Ovary (tissue), 9 donors: ENCODE measurements around the gene ENOPH1. TPM values are rescaled to one million over a fixed set of nuclear protein-coding genes. Genes with fewer than 3 reads are reported as not detected.

ENCODE experiments used
- DNase-seq, 5 donors: peaks; one replicate each; pipeline ENCODE4 v3.0.0-alpha.2; 2019 to 2020
- H3K27ac ChIP-seq, 2 donors: fragments of 200-600 bp; one replicate each; pipeline versions ENCODE4 v1.5.1 to v1.8.0; 2019 to 2022
- H3K27me3 ChIP-seq: fragments of 200-600 bp; one replicate; pipeline ENCODE4 v1.8.0; 2022
- H3K36me3 ChIP-seq: fragments of 200-600 bp; sonication (generic); one replicate; pipeline ENCODE4 v1.5.1; 2019
- H3K4me1 ChIP-seq: one replicate; pipeline ENCODE4 v1.8.1; 2013; ENCODE audit warnings: mild to moderate bottlenecking, moderate library complexity; ENCODE audit not compliant: insufficient read depth
- H3K4me3 ChIP-seq: fragments of 200-600 bp; sonication (generic); one replicate; pipeline ENCODE4 v1.5.1; 2017
- H3K9me3 ChIP-seq, 2 donors: fragments of 200-600 bp in 1 of 2; sonication (generic) in 1 of 2; one replicate each; pipeline versions ENCODE4 v1.5.1 to v1.8.1; 2013 to 2019; ENCODE audit warnings: mild to moderate bottlenecking in 1 of 2, moderate library complexity in 1 of 2
- CTCF ChIP-seq, 3 donors: fragments of 450-650 bp in 2 of 3; fragments of 200-600 bp in 1 of 3; IDR thresholded peaks; one replicate each; pipeline versions ENCODE4 v1.5.1 to v1.8.0; 2016 to 2022; ENCODE audit warnings: antibody characterized with exemption in 3 of 3, mild to moderate bottlenecking in 1 of 3
- EP300 ChIP-seq: sonication (generic); formaldehyde crosslinking; IDR thresholded peaks from one replicate; pipeline ENCODE4 v1.6.1; 2017; ENCODE audit warnings: antibody characterized with exemption
- POLR2A ChIP-seq: fragments of 450-650 bp; IDR thresholded peaks from one replicate; pipeline ENCODE4 v1.6.1; 2017; ENCODE audit warnings: antibody characterized with exemption, mild to moderate bottlenecking, moderate library complexity
- WGBS, 3 donors: extraction: QIAGEN DNeasy Blood & Tissue Kit in 1 of 3; methylation state at CpG; one replicate each; pipeline versions ENCODE4 v1.1.5 to v1.1.7; 2013 to 2017; 5-methylcytosine and 5-hydroxymethylcytosine counted together
- intact Hi-C, 4 donors: fragments of 100-400 bp; cut with DNase I; formaldehyde crosslinking; loops; one replicate each; pipeline versions ENCODE4 v1.11.0 to v1.15.1; 2022 to 2023
- polyA plus RNA-seq, 2 donors: library from polyadenylated mRNA; stranded (reverse); fragments of 200-250 nt in 1 of 2; fragments of 350-450 nt in 1 of 2; fragmentation: Illumina TruSeq in 1 of 2; extraction: RNeasy Lipid Tissue Mini Kit (QIAGEN cat#74804) in 1 of 2; gene quantifications; one replicate each; pipeline ENCODE4 v1.2.3, GENCODE V29; 2013 to 2014
- total RNA-seq, 7 donors: library from RNA; depleted of rRNA in 2 of 7; stranded (reverse); fragments of >200 nt in 2 of 7; fragmentation: NEBNext Ultra II Directional in 3 of 7; extraction: Animal tissue kit (Norgen Biotek cat#: 25700) in 3 of 7; gene quantifications; one replicate each; pipeline versions ENCODE4 v1.1.0 to v1.2.4, GENCODE V29; 2016 to 2023
- donor health status: DM: no; HTN: no; CAD: no; lungs with moderate emphysema.
- donor health status: DM: no; HTN: no; CAD: no.
- donor health status: Bipolar disorder and iron deficiency.
- donor health status: DM: yes; HTN: yes; CAD: no.
- donor health status: DM: no; HTN: no; CAD: no.
- donor health status: DM: yes; HTN: yes; CAD: no.

The ENOPH1 gene
- total and polyA plus RNA-seq, 9 donors: 16.1 to 34.2 (median 24.1) TPM

GRCh38 chr4:82433791-82434190, 3.4 kb downstream of the ENOPH1 start:
- intact Hi-C loops: no loop called here

GRCh38 chr4:82434949-82435348, 4.6 kb downstream of the ENOPH1 start:
- WGBS, 3 donors: 94 to 95% (median 94%) methylated on average over 7 of the region's 7 CpGs
- H3K27me3 ChIP-seq: no peaks in the 10 kb centered on the region
- peaks cover 2% of the 10 kb centered on the region for H3K4me1 ChIP-seq
- DNase-seq: no peak
- H3K27ac ChIP-seq: no peak overlapping the region
- TF ChIP-seq EP300 (no peak), POLR2A (no peak), CTCF (IDR thresholded peaks at IDR 0.05) (no peak)
- H3K4me3 ChIP-seq: no peak overlapping the region
- no peaks in the 10 kb centered on the region for H3K9me3 ChIP-seq
- intact Hi-C loops: no loop called here
- no peaks in the 10 kb centered on the region for H3K36me3 ChIP-seq

More at GRCh38 chr4:82433791-82434190, 3.4 kb downstream of the ENOPH1 start:
- DNase-seq: no peak
- no peak overlapping the region for H3K4me3 ChIP-seq
- H3K27ac ChIP-seq: no peak overlapping the region
- H3K27me3 ChIP-seq: no peaks in the 10 kb centered on the region
- H3K36me3 ChIP-seq: no peaks in the 10 kb centered on the region
- 79 to 88% (median 85%) methylated on average over 2 of the region's 2 CpGs for WGBS, 3 donors
- no peak for TF ChIP-seq POLR2A
- no peaks in the 10 kb centered on the region for H3K9me3 ChIP-seq
- peaks cover 2% of the 10 kb centered on the region for H3K4me1 ChIP-seq

GRCh38 chr4:82436130-82436529, 5.7 kb downstream of the ENOPH1 start:
- intact Hi-C loops: no loop called here
- WGBS, 3 donors: 95 to 98% (median 97%) methylated on average over 5 of the region's 5 CpGs
- no peaks in the 10 kb centered on the region for H3K27me3 ChIP-seq
- H3K4me1 ChIP-seq: peaks cover 2% of the 10 kb centered on the region
- H3K27ac ChIP-seq: no peak overlapping the region
- no peak for TF ChIP-seq EP300
- no peaks in the 10 kb centered on the region for H3K36me3 ChIP-seq
- no peaks in the 10 kb centered on the region for H3K9me3 ChIP-seq
- H3K4me3 ChIP-seq: no peak overlapping the region
- no peak for DNase-seq

- Histone ChIP-seq H3K4me1 (peaks cover 1% of the 10 kb centered on the region), H3K27ac (no peak overlapping the region)
- TF ChIP-seq POLR2A: no peak
- no peak for TF ChIP-seq CTCF (IDR thresholded peaks at IDR 0.05)
- no peak for TF ChIP-seq EP300
These were observed 6.4 kb downstream of the ENOPH1 start for GRCh38 chr4:82436780-82437179.

GRCh38 chr4:82437285-82438005, 7.1 kb downstream of the ENOPH1 start:
- WGBS, 3 donors: 77 to 92% (median 83%) methylated on average over 4 of the region's 4 CpGs
- no peaks in the 10 kb centered on the region for H3K27me3 ChIP-seq
- H3K27ac ChIP-seq: no peak overlapping the region
- intact Hi-C loops: no loop called here
- no peak overlapping the region for H3K4me3 ChIP-seq
- no peaks in the 10 kb centered on the region for H3K4me1 ChIP-seq
- DNase-seq: no peak
- no peaks in the 10 kb centered on the region for H3K9me3 ChIP-seq
- H3K36me3 ChIP-seq: no peaks in the 10 kb centered on the region
- TF ChIP-seq CTCF (IDR thresholded peaks at IDR 0.05) (no peak), EP300 (no peak), POLR2A (no peak)

More at GRCh38 chr4:82436780-82437179, 6.4 kb downstream of the ENOPH1 start:
- H3K4me3 ChIP-seq: no peak overlapping the region
- no peaks in the 10 kb centered on the region for H3K36me3 ChIP-seq
- no peaks in the 10 kb centered on the region for H3K9me3 ChIP-seq
- intact Hi-C loops: no loop called here
- 92 to 97% (median 93%) methylated on average over 4 of the region's 4 CpGs for WGBS, 3 donors
- no peak for DNase-seq
- H3K27me3 ChIP-seq: no peaks in the 10 kb centered on the region
